Smooth muscle cell (in vitro differentiated cells): ENCODE measurements around the gene PSMD8. TPM values are rescaled to one million over a fixed set of nuclear protein-coding genes. Genes with fewer than 3 reads are reported as not detected.

Experiments used
- DNase-seq: peaks from one replicate; lab custom pipeline; 2025; ENCODE audit not compliant: unreplicated experiment; lab: John Stamatoyannopoulos, UW
- H2AFZ ChIP-seq: fragments of 200-600 bp; sonication (generic); 2 replicates; pipeline ENCODE4 v1.6.0; 2016; ENCODE audit warnings: antibody characterized with exemption, low read depth, mild to moderate bottlenecking
- H3F3A ChIP-seq: fragments of 200-600 bp; sonication (generic); 2 replicates; pipeline ENCODE4 v1.6.0; 2017; ENCODE audit warnings: antibody characterized with exemption, low read depth
- H3K27ac ChIP-seq: fragments of 200-600 bp; sonication (generic); 2 replicates; pipeline ENCODE4 v1.5.1; 2016; ENCODE audit warnings: low read depth, mild to moderate bottlenecking
- H3K27me3 ChIP-seq: fragments of 200-600 bp; sonication (generic); 2 replicates; pipeline ENCODE4 v1.6.1; 2016; ENCODE audit warnings: low read depth, mild to moderate bottlenecking
- H3K36me3 ChIP-seq: fragments of 200-600 bp; sonication (generic); 2 replicates; pipeline ENCODE4 v1.5.1; 2016; ENCODE audit warnings: low read depth
- H3K4me1 ChIP-seq: fragments of 200-600 bp; sonication (generic); 2 replicates; pipeline ENCODE4 v1.5.1; 2016; ENCODE audit warnings: low read depth
- H3K4me2 ChIP-seq: fragments of 200-600 bp; sonication (generic); 2 replicates; pipeline ENCODE4 v1.6.0; 2016; ENCODE audit warnings: mild to moderate bottlenecking
- H3K4me3 ChIP-seq: fragments of 200-600 bp; sonication (generic); 2 replicates; pipeline ENCODE4 v1.5.1; 2016; ENCODE audit warnings: mild to moderate bottlenecking
- H3K79me2 ChIP-seq: fragments of 200-600 bp; sonication (generic); 2 replicates; pipeline ENCODE4 v1.6.0; 2016; ENCODE audit warnings: low read depth, mild to moderate bottlenecking
- H3K9ac ChIP-seq: fragments of 200-600 bp; sonication (generic); 2 replicates; pipeline ENCODE4 v1.6.0; 2016; ENCODE audit warnings: low read depth
- H3K9me3 ChIP-seq: fragments of 200-600 bp; sonication (generic); replicated peaks from 2 replicates; pipeline ENCODE4 v1.5.1; 2016; ENCODE audit warnings: low read depth
- H4K20me1 ChIP-seq: fragments of 200-600 bp; sonication (generic); 2 replicates; pipeline ENCODE4 v1.6.0; 2016; ENCODE audit warnings: low read depth
- WGBS: methylation state at CpG from one replicate; pipeline ENCODE4 v1.1.7; 2016; ENCODE audit warnings: low lambda C conversion rate; 5-methylcytosine and 5-hydroxymethylcytosine counted together
- polyA plus RNA-seq: library from polyadenylated mRNA; unstranded; fragments of >200 nt; fragmentation: Nextera tagmentation; extraction: Ambion mirVana; gene quantifications from 2 replicates; pipeline ENCODE4 v1.2.1, GENCODE V29; 2016
- total RNA-seq: library from RNA; depleted of rRNA; stranded (reverse); fragments of >200 nt; gene quantifications from 2 replicates; pipeline ENCODE4 v1.2.3, GENCODE V29; 2014
- TF ChIP-seq, protein P1 (sequence below): fragments of 200-600 bp; sonication (generic); IDR thresholded peaks from 2 replicates; pipeline ENCODE4 v1.5.1; 2017; ENCODE audit warnings: borderline replicate concordance, mild to moderate bottlenecking, antibody characterized with exemption; ENCODE audit not compliant: insufficient read depth, poor library complexity, severe bottlenecking

PSMD8 gene
- total and polyA plus RNA-seq, 2 experiments from 2014 or later: 377 to 404 TPM

GRCh38 chr19:38370299-38370698 lies 4.1 kb upstream of the PSMD8 start:
- no peak for DNase-seq
- no peaks in the 10 kb centered on the region for H3K9me3 ChIP-seq
- no peaks in the 10 kb centered on the region for H3K27me3 ChIP-seq
- no peaks in the 10 kb centered on the region for H3K36me3 ChIP-seq
- H4K20me1 ChIP-seq: no peaks in the 10 kb centered on the region
- no peak overlapping the region for H3K9ac ChIP-seq
- H3F3A ChIP-seq: no peaks in the 10 kb centered on the region
- H3K4me3 ChIP-seq: no peak overlapping the region
- TF ChIP-seq, protein P1, sequence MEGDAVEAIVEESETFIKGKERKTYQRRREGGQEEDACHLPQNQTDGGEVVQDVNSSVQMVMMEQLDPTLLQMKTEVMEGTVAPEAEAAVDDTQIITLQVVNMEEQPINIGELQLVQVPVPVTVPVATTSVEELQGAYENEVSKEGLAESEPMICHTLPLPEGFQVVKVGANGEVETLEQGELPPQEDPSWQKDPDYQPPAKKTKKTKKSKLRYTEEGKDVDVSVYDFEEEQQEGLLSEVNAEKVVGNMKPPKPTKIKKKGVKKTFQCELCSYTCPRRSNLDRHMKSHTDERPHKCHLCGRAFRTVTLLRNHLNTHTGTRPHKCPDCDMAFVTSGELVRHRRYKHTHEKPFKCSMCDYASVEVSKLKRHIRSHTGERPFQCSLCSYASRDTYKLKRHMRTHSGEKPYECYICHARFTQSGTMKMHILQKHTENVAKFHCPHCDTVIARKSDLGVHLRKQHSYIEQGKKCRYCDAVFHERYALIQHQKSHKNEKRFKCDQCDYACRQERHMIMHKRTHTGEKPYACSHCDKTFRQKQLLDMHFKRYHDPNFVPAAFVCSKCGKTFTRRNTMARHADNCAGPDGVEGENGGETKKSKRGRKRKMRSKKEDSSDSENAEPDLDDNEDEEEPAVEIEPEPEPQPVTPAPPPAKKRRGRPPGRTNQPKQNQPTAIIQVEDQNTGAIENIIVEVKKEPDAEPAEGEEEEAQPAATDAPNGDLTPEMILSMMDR: no peak
- H3K79me2 ChIP-seq: peaks cover 2% of the 10 kb centered on the region
- H2AFZ ChIP-seq: no peak overlapping the region
- H3K4me2 ChIP-seq: no peak overlapping the region
- no peaks in the 10 kb centered on the region for H3K4me1 ChIP-seq
- 71% methylated on average over 12 of the region's 12 CpGs for WGBS
- H3K27ac ChIP-seq: no peak overlapping the region

DNA sequence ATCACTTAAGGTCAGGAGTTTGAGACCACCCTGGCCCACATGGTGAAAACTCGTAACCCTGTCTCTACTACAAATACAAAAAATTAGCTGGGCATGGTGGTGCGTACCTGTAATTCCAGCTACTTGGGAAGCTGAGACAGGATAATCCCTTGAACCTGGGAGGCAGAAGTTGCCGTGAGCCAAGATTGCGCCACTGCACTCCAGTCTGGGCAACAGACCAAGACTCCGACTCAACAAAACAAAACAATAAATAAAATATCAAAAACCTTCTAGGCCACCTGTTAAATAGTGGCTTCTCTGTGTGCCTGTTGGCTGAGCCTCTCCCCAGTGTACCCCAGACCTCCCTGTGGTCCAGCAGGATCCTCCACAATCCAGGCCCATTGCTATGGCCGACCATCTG lies 3.3 kb upstream of the PSMD8 start:
- H3K9ac ChIP-seq: no peak overlapping the region

GRCh38 chr19:38373907-38374331 lies 452 bp upstream of the PSMD8 start:
- H3K36me3 ChIP-seq: no peaks in the 10 kb centered on the region
- no peak for DNase-seq
- H3K79me2 ChIP-seq: peaks cover 37% of the 10 kb centered on the region
- H3K4me2 ChIP-seq: peak overlapping the region; percentile 81
- peak overlapping the region; percentile 95 for H3K27ac ChIP-seq
- WGBS: 78% methylated on average over 6 of the region's 6 CpGs
- H3F3A ChIP-seq: no peaks in the 10 kb centered on the region
- TF ChIP-seq, protein P1: no peak
- H3K9me3 ChIP-seq: no peaks in the 10 kb centered on the region
- H3K27me3 ChIP-seq: no peaks in the 10 kb centered on the region
- peak overlapping the region; percentile 78 for H3K4me3 ChIP-seq
- peak overlapping the region; percentile 54 for H3K9ac ChIP-seq
- peaks cover 9% of the 10 kb centered on the region for H3K4me1 ChIP-seq
- peak overlapping the region; percentile 81 for H2AFZ ChIP-seq
- peaks cover 34% of the 10 kb centered on the region for H4K20me1 ChIP-seq

More for the DNA sequence above, 3.3 kb upstream of the PSMD8 start:
- Histone ChIP-seq H3K36me3 (no peaks in the 10 kb centered on the region), H3K4me1 (peaks cover 6% of the 10 kb centered on the region), H3K9me3 (no peaks in the 10 kb centered on the region), H4K20me1 (peaks cover 6% of the 10 kb centered on the region), H3K27ac (no peak overlapping the region), H3K4me2 (no peak overlapping the region), H3K27me3 (no peaks in the 10 kb centered on the region), H3K4me3 (no peak overlapping the region), H2AFZ (no peak overlapping the region), H3F3A (no peaks in the 10 kb centered on the region), H3K79me2 (peaks cover 10% of the 10 kb centered on the region)
- TF ChIP-seq, protein P1: no peak
- no peak for DNase-seq
- WGBS: 83% methylated on average over 6 of the region's 6 CpGs

- H2AFZ ChIP-seq: peak overlapping the region; percentile 81
- H3K9me3 ChIP-seq: no peaks in the 10 kb centered on the region
- no peak for DNase-seq
- peak overlapping the region; percentile 95 for H3K27ac ChIP-seq
- H3F3A ChIP-seq: no peaks in the 10 kb centered on the region
- peaks cover 45% of the 10 kb centered on the region for H3K79me2 ChIP-seq
- no peaks in the 10 kb centered on the region for H3K36me3 ChIP-seq
- peaks cover 46% of the 10 kb centered on the region for H4K20me1 ChIP-seq
- H3K4me1 ChIP-seq: peaks cover 9% of the 10 kb centered on the region
- peak overlapping the region; percentile 78 for H3K4me3 ChIP-seq
- peak overlapping the region; percentile 92 for H3K4me2 ChIP-seq
- WGBS: 2% methylated on average over 18 of the region's 18 CpGs
- H3K9ac ChIP-seq: peak overlapping the region; percentile 97
- TF ChIP-seq, protein P1: no peak
- H3K27me3 ChIP-seq: no peaks in the 10 kb centered on the region
Observed at GRCh38 chr19:38375098-38375493, 725 bp downstream of the PSMD8 start.
